A549 (cell line): ENCODE data around the gene PIWIL4. TPM values are rescaled to one million over a fixed set of nuclear protein-coding genes. Genes with fewer than 3 reads are reported as not detected.
A peak's percentile ranks its signal among the peaks of the same experiment; 100 is the strongest.

Experiments used
- ATAC-seq, 2 experiments: fragments of 200-7000 bp in 1 of 2; fragments of >200 bp in 1 of 2; cut with Nextera tagmentation in 1 of 2; cut with Tn5 transposase in 1 of 2; 3 replicates each; pipeline versions ENCODE4 v1.8.0 to v1.9.1; 2018 to 2020; ENCODE audit warnings: mild to moderate bottlenecking in 1 of 2, moderate library complexity in 1 of 2
- CTCF ChIA-PET: fragments of 300-600 bp; sonication (Branson Sonifier 250); formaldehyde crosslinking; extraction: SDS; loops from one replicate; lab custom pipeline; 2021; ENCODE audit warnings: antibody characterized with exemption, inconsistent platforms; lab: Yijun Ruan, JAX
- POLR2A ChIA-PET: fragments of 350-600 bp; formaldehyde crosslinking; extraction: SDS; loops from one replicate; lab custom pipeline; 2021; ENCODE audit warnings: antibody characterized with exemption, inconsistent platforms; lab: Yijun Ruan, JAX
- DNase-seq, 2 experiments: peaks; one replicate each; pipeline versions ENCODE4 v3.0.0 to v3.0.0-alpha.2; 2011 to 2016; ENCODE audit warnings: low read depth in 1 of 2, low spot score in 1 of 2
- FAIRE-seq: peaks from 2 replicates; lab custom pipeline; 2011; peaks lifted over from hg19 to GRCh38; lab: Jason Lieb, UNC
- H3K27ac ChIP-seq, 2 experiments: fragments of >200 bp; sonication (Bioruptor Twin); formaldehyde crosslinking; 3 replicates each; pipeline ENCODE4 v1.5.1; 2016 to 2017
- H3K4me1 ChIP-seq: fragments of >200 bp; sonication (Bioruptor Twin); formaldehyde crosslinking; 3 replicates; pipeline ENCODE4 v1.6.1; 2016
- H3K4me2 ChIP-seq: fragments of >200 bp; sonication (Bioruptor Twin); formaldehyde crosslinking; 3 replicates; pipeline ENCODE4 v1.6.1; 2016
- H3K4me3 ChIP-seq: fragments of >200 bp; sonication (Bioruptor Twin); formaldehyde crosslinking; 3 replicates; pipeline ENCODE4 v1.5.1; 2016
- H3K9me3 ChIP-seq: fragments of >200 bp; sonication (Bioruptor Twin); formaldehyde crosslinking; 3 replicates; pipeline ENCODE4 v1.6.1; 2016
- ATOH8 ChIP-seq: fragments of 250-450 bp; sonication (Bioruptor Pico); IDR thresholded peaks from 2 replicates; pipeline ENCODE4 v1.5.0; 2020; ENCODE audit warnings: low read depth, mild to moderate bottlenecking, moderate library complexity
- BCL3 ChIP-seq: fragments of >200 bp; sonication (Bioruptor Twin); formaldehyde crosslinking; IDR thresholded peaks from 3 replicates; pipeline ENCODE4 v1.6.1; 2016
- BHLHE40 ChIP-seq: IDR thresholded peaks from 2 replicates; pipeline ENCODE4 v1.6.1; 2012; ENCODE audit warnings: low read depth, low read length, inconsistent platforms
- CTCF ChIP-seq: fragments of >200 bp; sonication (Bioruptor Twin); formaldehyde crosslinking; IDR thresholded peaks from 3 replicates; pipeline ENCODE4 v1.5.1; 2016
- E2F6 ChIP-seq: IDR thresholded peaks from 2 replicates; pipeline ENCODE4 v1.6.1; 2012; ENCODE audit warnings: low read depth, borderline replicate concordance
- EHF ChIP-seq: fragments of 250-450 bp; sonication (Bioruptor Pico); IDR thresholded peaks from 2 replicates; pipeline ENCODE4 v1.5.0; 2020; ENCODE audit warnings: mild to moderate bottlenecking
- ELK1 ChIP-seq: fragments of 150-350 bp; IDR thresholded peaks from 2 replicates; pipeline ENCODE4 v1.6.1; 2014; ENCODE audit warnings: low read depth, mild to moderate bottlenecking, low read length
- EP300 ChIP-seq, 2 experiments: fragments of >200 bp; sonication (Bioruptor Twin); formaldehyde crosslinking; IDR thresholded peaks; 2 replicates in 1 of 2; 3 replicates in 1 of 2; pipeline ENCODE4 v1.6.1; 2016 to 2017
- ESRRA ChIP-seq: fragments of 150-350 bp; IDR thresholded peaks from 2 replicates; pipeline ENCODE4 v1.6.1; 2014; ENCODE audit warnings: mild to moderate bottlenecking, low read length, borderline replicate concordance
- FOSL2 ChIP-seq, 2 experiments: fragments of 450-650 bp in 1 of 2; fragments of >200 bp in 1 of 2; sonication (Bioruptor Twin) in 1 of 2; formaldehyde crosslinking; IDR thresholded peaks; 2 replicates each; pipeline versions ENCODE4 v1.5.0 to v1.6.1; 2016 to 2020; ENCODE audit warnings: mild to moderate bottlenecking in 1 of 2, moderate library complexity in 1 of 2
- HEYL ChIP-seq: fragments of 250-450 bp; sonication (Bioruptor Pico); IDR thresholded peaks from 2 replicates; pipeline ENCODE4 v1.8.0; 2021; ENCODE audit warnings: mild to moderate bottlenecking, moderate library complexity
- JUN ChIP-seq, 2 experiments: fragments of >200 bp; sonication (Bioruptor Twin); formaldehyde crosslinking; IDR thresholded peaks; 2 replicates in 1 of 2; 3 replicates in 1 of 2; pipeline ENCODE4 v1.6.1; 2016 to 2017
- KDM5A ChIP-seq: fragments of 200-600 bp; sonication (generic); IDR thresholded peaks from 2 replicates; pipeline ENCODE4 v1.6.1; 2016; ENCODE audit warnings: antibody characterized with exemption, mild to moderate bottlenecking
- MAZ ChIP-seq: fragments of 150-350 bp; IDR thresholded peaks from 2 replicates; pipeline ENCODE4 v1.6.1; 2014; ENCODE audit warnings: antibody characterized with exemption, low read depth, low read length, borderline replicate concordance
- MYC ChIP-seq: IDR thresholded peaks from 2 replicates; pipeline ENCODE4 v1.6.1; 2012; ENCODE audit warnings: mild to moderate bottlenecking, inconsistent platforms, low read length, improper control_type of control experiment, borderline replicate concordance
- PBX3 ChIP-seq: IDR thresholded peaks from 2 replicates; pipeline ENCODE4 v1.6.1; 2012
- PHF8 ChIP-seq: fragments of 200-600 bp; sonication (generic); IDR thresholded peaks from 2 replicates; pipeline ENCODE4 v1.6.1; 2016; ENCODE audit warnings: low read depth, mild to moderate bottlenecking, antibody characterized with exemption, moderate library complexity, borderline replicate concordance
- POLR2AphosphoS2 ChIP-seq: conservative IDR thresholded peaks from 2 replicates; pipeline ENCODE4 v1.6.1; 2012; ENCODE audit warnings: low read length, improper control_type of control experiment, inconsistent platforms
- RFX5 ChIP-seq: fragments of 450-650 bp; IDR thresholded peaks from 2 replicates; pipeline ENCODE4 v1.7.1; 2014; ENCODE audit warnings: antibody characterized with exemption, mild to moderate bottlenecking, moderate library complexity
- TFCP2L1 ChIP-seq: fragments of 250-450 bp; sonication (Bioruptor Pico); IDR thresholded peaks from 2 replicates; pipeline ENCODE4 v1.5.0; 2021; ENCODE audit warnings: mild to moderate bottlenecking
- ZFP36 ChIP-seq: fragments of 450-650 bp; IDR thresholded peaks from 2 replicates; pipeline ENCODE4 v1.6.1; 2014; ENCODE audit warnings: borderline replicate concordance; ENCODE audit not compliant: partially characterized antibody
- ZSCAN20 ChIP-seq: fragments of 250-450 bp; sonication (Bioruptor Pico); IDR thresholded peaks from 2 replicates; pipeline ENCODE4 v1.8.0; 2022; ENCODE audit warnings: mild to moderate bottlenecking, moderate library complexity
- WGBS: methylation state at CpG from one replicate; pipeline ENCODE4 v1.1.6; 2017; ENCODE audit errors: missing lambda C conversion rate; 5-methylcytosine and 5-hydroxymethylcytosine counted together
- polyA plus RNA-seq, 4 experiments: library from polyadenylated mRNA; depleted of rRNA in 3 of 4; stranded (reverse); fragments of >200 nt; fragmentation: RNase III in 1 of 4; extraction: RNeasy Plus Mini Kit Qiagen cat#74134 plus additional on column Dnase treatment in 1 of 4; gene quantifications; 2 replicates in 3 of 4; 3 replicates in 1 of 4; pipeline ENCODE4 v1.2.3, GENCODE V29; 2011 to 2017

Gene PIWIL4
- polyA plus RNA-seq, 2 of the 4 experiments (the other 2 are of a cell fraction) = 0.28 to 0.35 TPM

- Histone ChIP-seq H3K9me3 (no peaks in the 10 kb centered on the region), H3K27ac (no peak overlapping the region), H3K4me1 (peaks cover 9% of the 10 kb centered on the region; the same call in 1 of the 3 replicates), H3K4me3 (no peak overlapping the region), H3K4me2 (peak overlapping the region; percentile 42)
- 25% methylated on average over 3 of the region's 3 CpGs for WGBS
- ChIA-PET POLR2A (no interaction called here), CTCF (interaction anchor here (0.6 to 2.8 kb wide), 2 partner anchors 17 to 19 kb away, joined by 5 to 10 read pairs; no protein-coding TSS in a partner anchor)
- FAIRE-seq (no peak), DNase-seq (peak in 1 of 2 experiments; percentile 4), ATAC-seq (peak in 1 of 2 experiments; percentile 35; a peak in 1 of 6 replicates)
- TF ChIP-seq MAZ = no peak
These were observed 30.1 kb upstream of the PIWIL4 start for GRCh38 chr11:94537031-94537600.

GRCh38 chr11:94539420-94539819 is 27.7 kb upstream of the PIWIL4 start:
- Histone ChIP-seq H3K4me2 (no peak overlapping the region), H3K4me1 (peaks cover 15% of the 10 kb centered on the region), H3K4me3 (no peak overlapping the region), H3K9me3 (no peaks in the 10 kb centered on the region), H3K27ac (no peak overlapping the region)
- ATAC-seq (no peak), DNase-seq (no peak), FAIRE-seq (no peak)
- CTCF ChIA-PET = no interaction called here
- TF ChIP-seq TFCP2L1 (CRISPR knock-in tag) = no peak
- POLR2A ChIA-PET = no interaction called here
- WGBS = 8% methylated on average over 1 of the region's 1 CpG

- WGBS = 2% methylated on average over 32 of the region's 109 CpGs
- Histone ChIP-seq H3K4me2 (peak within 1 kb of the TSS; percentile 80), H3K27ac (peak within 1 kb of the TSS; percentile 85 to 100), H3K4me1 (peaks cover 23% of the 10 kb centered on the region), H3K4me3 (peak within 1 kb of the TSS; percentile 69), H3K9me3 (no peaks in the 10 kb centered on the region)
- ChIA-PET CTCF (interaction anchor here (1.0 to 1.1 kb wide), 2 partner anchors 11 to 23 kb away, joined by 3 read pairs; no protein-coding TSS in a partner anchor), POLR2A (interaction anchor here (1.3 kb wide), 2 partner anchors 22 to 40 kb away, joined by 3 read pairs; no protein-coding TSS in a partner anchor)
- FAIRE-seq = no peak
- peak; percentile 95 to 98 for ATAC-seq
- peak; percentile 66 to 87 for DNase-seq
- TF ChIP-seq MAZ = no peak
- TF ChIP-seq FOSL2 (IDR thresholded peaks at IDR 0.05) = no peak
- no peak for TF ChIP-seq FOSL2 (CRISPR knock-in tag; IDR thresholded peaks at IDR 0.05)
- no peak for TF ChIP-seq TFCP2L1 (CRISPR knock-in tag)
- peak; percentile 82 for TF ChIP-seq E2F6
- TF ChIP-seq HEYL (CRISPR knock-in tag) = 0 out of 2 replicates have a peak, but pooled peaks have one; percentile 32
- TF ChIP-seq ATOH8 (CRISPR knock-in tag) = no peak
- TF ChIP-seq ESRRA = no peak
- peak; percentile 52 to 56; a peak in 3 of 5 replicates for TF ChIP-seq JUN (IDR thresholded peaks at IDR 0.05)
- TF ChIP-seq BHLHE40 = no peak
- TF ChIP-seq CTCF = no peak
- TF ChIP-seq ZFP36 = no peak
- no peak for TF ChIP-seq POLR2AphosphoS2
- TF ChIP-seq RFX5 = no peak
- TF ChIP-seq MYC = peak; percentile 35; the same call in 1 of the 2 replicates
- peak; percentile 87 for TF ChIP-seq BCL3
- peak; percentile 96 for TF ChIP-seq PHF8
- no peak for TF ChIP-seq ZSCAN20
- TF ChIP-seq EP300 (IDR thresholded peaks at IDR 0.05) = no peak
- TF ChIP-seq ELK1 = no peak
- no peak for TF ChIP-seq EHF (CRISPR knock-in tag)
- TF ChIP-seq PBX3 = no peak
- TF ChIP-seq KDM5A = no peak
These were observed 23.2 kb upstream of the PIWIL4 start, which contains the start of gene FUT4 for GRCh38 chr11:94543695-94544645. FUT4 (plus strand) TSS chr11:94543921; CDS start chr11:94544134, 213 bp downstream.
